ENCODE results near the gene BZW2.
"Not testable (repeated sequence)": the region's sequence is repeated elsewhere in the genome, so short reads cannot be mapped to it uniquely, and the experiment has no call there.

BZW2 gene

GRCh38 chr7:16677978-16678494 lies 32.1 kb downstream of the BZW2 start:
- DNase-seq = no peak

DNA sequence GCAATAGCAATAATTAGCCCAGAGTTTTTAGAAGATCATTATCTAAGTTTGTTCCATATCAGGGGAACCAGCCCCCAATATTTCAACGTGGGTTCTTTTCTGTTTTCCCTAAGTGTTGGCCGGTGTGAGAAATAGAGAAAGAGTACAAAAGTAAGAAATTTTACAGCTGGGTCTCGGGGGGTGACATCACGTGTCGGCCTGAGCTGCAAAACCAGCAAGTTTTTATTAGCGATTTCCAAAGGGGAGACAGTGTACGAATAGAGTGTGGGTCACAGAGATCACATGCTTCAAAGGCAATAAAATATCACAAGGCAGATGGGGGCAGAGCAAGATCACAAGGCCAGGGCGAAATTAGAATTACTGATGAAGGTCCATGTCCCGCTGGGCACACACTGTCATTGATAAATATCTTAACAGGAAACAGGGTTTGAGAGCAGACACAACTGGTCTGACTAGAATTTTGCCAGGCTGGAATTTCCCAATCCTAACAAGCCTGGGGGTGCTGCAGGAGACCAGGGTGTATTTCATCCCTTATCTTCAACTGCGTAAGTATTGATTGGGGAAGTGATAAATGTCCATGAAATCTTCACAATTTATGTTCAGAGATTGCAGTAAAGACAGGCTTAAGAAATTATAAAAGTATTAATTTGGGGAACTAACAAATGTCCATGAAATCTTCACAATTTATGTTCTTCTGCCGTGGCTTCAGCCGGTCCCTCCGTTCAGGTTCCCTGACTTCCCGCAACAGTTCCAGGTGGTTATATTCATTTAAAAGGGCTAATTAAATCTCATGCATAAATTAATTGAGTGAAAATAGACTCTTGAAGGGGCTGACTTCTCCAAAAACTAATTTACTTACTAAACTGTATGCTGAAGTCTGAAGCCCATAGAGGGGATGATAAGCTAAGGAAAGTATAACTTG lies 32.9 kb downstream of the BZW2 start:
- not testable (repeated sequence) for DNase-seq

GRCh38 chr7:16684935-16685334 lies 39.0 kb downstream of the BZW2 start:
- no peak for DNase-seq

- DNase-seq = no peak
Observed at GRCh38 chr7:16685535-16685934, 39.6 kb downstream of the BZW2 start.

GRCh38 chr7:16688249-16688648 lies 42.3 kb downstream of the BZW2 start:
- DNase-seq = no peak

DNA sequence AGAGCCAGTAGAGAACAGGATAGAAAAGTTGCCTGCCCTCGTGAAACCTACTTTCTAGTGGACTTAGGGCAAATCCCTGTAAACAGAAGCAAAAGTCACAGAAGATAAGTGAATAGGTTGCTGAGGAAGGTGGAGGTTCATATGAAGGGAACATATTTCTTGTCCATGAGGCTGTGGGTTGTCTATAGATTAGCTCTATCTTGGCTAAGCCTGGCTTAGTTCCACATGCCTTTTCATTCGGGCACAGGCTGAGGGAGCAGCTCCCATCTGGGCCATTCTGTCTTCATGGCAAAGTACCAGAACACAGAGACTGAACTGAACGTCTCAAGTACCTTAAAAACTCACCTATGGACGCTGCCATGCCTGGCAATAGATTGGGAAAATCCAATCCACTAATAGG lies 45.3 kb downstream of the BZW2 start:
- no peak for DNase-seq

- DNase-seq = no peak
Observed at GRCh38 chr7:16693601-16694318, 47.8 kb downstream of the BZW2 start.

GRCh38 chr7:16694806-16695205 lies 48.8 kb downstream of the BZW2 start:
- no peak for DNase-seq

- DNase-seq = no peak
Observed at GRCh38 chr7:16695621-16696237, 49.7 kb downstream of the BZW2 start.

DNA sequence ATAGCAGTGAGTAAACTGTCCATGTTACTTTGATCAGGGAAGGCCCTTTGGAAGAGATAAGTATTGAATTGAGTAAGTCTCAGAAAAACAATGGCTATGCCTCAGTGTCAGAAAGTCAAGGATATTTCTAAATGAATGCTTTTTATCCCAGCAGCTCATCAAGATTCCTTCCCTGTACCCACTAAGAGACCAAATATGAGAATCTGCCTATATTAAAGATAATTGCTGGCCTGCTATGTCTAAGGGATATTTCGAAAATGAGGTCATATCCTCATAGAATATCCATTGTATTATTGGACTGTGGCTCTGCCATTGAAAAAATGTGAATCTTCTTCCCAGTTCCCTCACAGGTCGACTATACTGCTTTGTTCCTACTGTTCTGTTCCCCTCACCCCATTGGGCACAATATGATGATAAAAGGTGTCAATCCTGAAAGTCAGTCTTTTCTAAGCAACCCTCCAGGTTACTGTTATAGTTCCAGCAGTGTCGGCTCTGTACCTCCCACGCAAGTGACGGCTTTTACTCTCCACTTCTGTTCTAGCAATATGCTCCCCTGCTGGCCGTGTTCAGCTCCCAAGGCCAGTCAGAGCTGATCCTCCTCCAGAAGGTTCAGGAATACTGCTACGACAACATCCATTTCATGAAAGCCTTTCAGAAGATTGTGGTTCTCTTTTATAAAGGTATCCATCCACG lies 51.7 kb downstream of the BZW2 start:
- DNase-seq = no peak

DNA sequence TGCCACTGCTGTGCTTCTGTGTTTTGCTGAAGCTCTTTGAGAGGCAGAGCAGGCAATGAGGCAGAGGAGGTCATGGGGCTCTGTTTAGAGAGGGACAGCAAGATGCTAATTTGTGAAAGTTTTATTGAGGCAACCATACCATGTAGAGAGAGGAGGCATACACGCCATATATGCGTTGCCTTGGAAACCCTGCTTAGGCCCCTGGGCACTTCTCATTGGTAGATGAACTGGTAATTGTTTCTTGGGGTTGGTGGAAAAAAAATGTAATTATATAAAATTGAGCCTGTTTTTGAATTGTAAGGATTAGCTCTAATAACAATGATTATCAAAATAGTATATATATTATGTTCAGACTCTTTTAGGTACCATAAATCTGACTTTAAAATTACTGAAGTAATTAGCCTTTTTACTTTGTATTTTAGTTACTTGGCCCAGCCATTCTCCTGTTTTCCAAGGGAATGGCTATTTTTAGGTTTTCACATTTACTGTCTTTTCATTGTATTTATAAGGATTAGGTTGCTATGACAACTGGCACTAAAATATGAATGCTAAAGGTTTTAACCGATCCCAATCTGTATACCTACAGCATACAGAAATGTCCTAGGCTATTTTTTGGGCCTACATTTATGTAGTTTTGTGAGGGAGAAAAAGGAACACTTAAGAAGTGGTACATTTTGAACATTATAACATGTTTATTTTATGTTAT lies 52.4 kb downstream of the BZW2 start:
- DNase-seq = no peak

GRCh38 chr7:16702441-16702840 lies 56.5 kb downstream of the BZW2 start:
- no peak for DNase-seq

GRCh38 chr7:16708511-16708910 lies 62.5 kb downstream of the BZW2 start:
- no peak for DNase-seq

- DNase-seq = no peak
Observed at GRCh38 chr7:16708980-16709379, 63.0 kb downstream of the BZW2 start.

GRCh38 chr7:16710651-16711050 lies 64.7 kb downstream of the BZW2 start:
- DNase-seq = no peak

DNA sequence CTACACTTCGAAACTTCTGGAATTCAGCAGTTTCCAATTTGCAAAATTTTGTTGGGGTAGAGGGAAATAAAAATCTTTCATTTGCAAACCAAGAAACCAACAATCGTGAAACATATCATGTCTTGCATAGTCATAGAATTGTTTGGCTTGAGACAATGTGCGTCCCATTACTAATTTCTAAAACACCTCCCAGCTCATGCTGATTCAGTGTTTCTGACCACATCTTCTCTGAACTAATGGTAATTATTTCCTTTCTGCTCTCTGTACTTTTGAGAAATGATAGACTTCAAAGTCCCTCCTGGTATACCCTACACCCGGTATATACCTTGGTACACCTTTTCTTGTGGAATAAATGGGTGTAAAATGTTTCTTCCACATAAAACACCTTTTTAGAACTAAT lies 65.7 kb downstream of the BZW2 start:
- DNase-seq = no peak

GRCh38 chr7:16712916-16713315 lies 66.9 kb downstream of the BZW2 start:
- no peak for DNase-seq

- DNase-seq = no peak
Observed at GRCh38 chr7:16715928-16716327, 69.9 kb downstream of the BZW2 start.

DNA sequence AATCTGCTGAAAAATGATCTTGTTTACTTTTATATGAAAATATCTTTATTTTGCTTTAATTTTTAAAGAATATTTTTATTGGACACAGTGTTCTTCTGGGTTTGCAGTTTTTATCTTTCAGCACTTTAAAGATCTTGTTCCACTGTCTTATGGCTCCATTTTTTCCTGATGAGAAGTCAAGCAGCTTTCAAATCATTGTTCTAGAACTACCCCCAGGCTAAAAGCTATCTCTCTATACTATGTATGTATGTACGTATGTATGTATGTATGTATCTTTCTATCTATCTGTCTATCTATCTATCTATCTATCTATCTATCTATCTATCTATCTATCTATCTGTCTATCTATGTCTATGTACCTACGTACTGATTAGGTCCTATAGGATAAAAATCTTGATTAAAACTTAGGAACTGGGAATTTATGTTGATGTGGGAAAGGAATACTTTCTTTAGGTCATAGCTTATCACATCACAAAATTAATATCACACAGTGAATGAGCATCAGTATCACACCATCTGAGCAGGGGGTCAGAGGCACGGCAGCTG lies 72.2 kb downstream of the BZW2 start:
- DNase-seq = no peak

DNA sequence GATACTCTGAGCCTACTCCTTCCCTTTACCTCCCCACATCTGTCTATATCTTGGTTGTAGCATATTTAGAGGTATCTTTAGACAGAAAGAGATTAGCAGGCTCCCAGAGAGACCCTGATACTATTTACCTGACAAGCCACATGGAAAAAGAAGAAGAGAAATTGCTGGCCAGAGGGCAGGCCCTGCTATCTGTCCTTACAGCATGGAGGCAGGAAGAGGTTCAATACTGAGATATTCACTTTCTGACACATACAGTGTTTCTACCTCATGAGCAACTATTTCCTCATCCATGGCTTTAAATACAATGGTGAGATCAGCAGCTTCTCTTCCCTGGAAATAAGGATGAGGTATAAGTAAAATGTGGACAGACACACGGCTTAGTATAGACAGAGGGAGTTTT lies 73.7 kb downstream of the BZW2 start:
- no peak for DNase-seq

DNA sequence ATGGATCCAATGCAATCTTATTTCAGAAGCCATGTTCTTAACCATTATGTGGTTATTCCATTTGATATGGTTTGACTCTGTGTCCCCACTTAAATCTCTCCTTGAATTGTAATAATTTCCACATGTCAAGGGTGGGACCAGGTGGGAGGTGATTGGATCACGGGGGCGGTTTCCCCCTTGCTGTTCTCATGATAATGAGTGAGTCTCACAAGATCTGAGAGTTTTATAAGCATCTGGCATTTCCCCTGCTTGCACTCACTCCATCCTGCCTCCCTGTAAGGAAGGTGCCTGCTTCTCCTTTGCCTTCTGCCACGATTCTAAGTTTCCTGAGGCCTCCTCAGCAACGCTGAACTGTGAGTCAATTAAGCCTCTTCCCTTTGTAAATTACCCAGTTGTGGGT lies 75.6 kb downstream of the BZW2 start:
- no peak for DNase-seq

- DNase-seq = no peak
Observed at GRCh38 chr7:16724344-16724743, 78.4 kb downstream of the BZW2 start.
